Measurements from ENCODE around the gene HMGCL.
A peak's percentile ranks its signal among the peaks of the same experiment; 100 is the strongest.
"Not testable (repeated sequence)": the region's sequence is repeated elsewhere in the genome, so short reads cannot be mapped to it uniquely, and the experiment has no call there.

HMGCL gene

GRCh38 chr1:23804183-23804835 lies 20.9 kb downstream of the HMGCL start:
- H3K9ac ChIP-seq (ENCODE audit: low read depth, low read length, poor library complexity, severe bottlenecking), result no peak overlapping the region
- no peak overlapping the region for H2AFZ ChIP-seq (ENCODE audit: low read length)

GRCh38 chr1:23803674-23804073 lies 21.6 kb downstream of the HMGCL start:
- H2AFZ ChIP-seq (ENCODE audit: low read length), result no peak overlapping the region
- no peaks in the 10 kb centered on the region for H3K9me2 ChIP-seq (replicated peaks; ENCODE audit: low read depth, low read length)
- H3K79me2 ChIP-seq (ENCODE audit: insufficient read depth, low read length), result no peaks in the 10 kb centered on the region; the same call in 1 of the 2 replicates
- no peaks in the 10 kb centered on the region for H3K36me3 ChIP-seq (ENCODE audit: insufficient read depth, low read length)
- no peaks in the 10 kb centered on the region for H3K27me3 ChIP-seq (ENCODE audit: insufficient read depth, low read length, poor library complexity, severe bottlenecking)
- H3K4me3 ChIP-seq (ENCODE audit: low read length, poor library complexity, severe bottlenecking), result no peak overlapping the region
- H3K9ac ChIP-seq (ENCODE audit: low read depth, low read length, poor library complexity, severe bottlenecking), result no peak overlapping the region
- peaks cover 21% of the 10 kb centered on the region for H3K4me1 ChIP-seq (ENCODE audit: insufficient read depth, low read length, poor library complexity, severe bottlenecking)
- H3K4me2 ChIP-seq (ENCODE audit: low read depth, low read length, poor library complexity, severe bottlenecking), result no peak overlapping the region
- H4K20me1 ChIP-seq (ENCODE audit: insufficient read depth, low read length, poor library complexity, severe bottlenecking), result peaks cover 9% of the 10 kb centered on the region
- TF ChIP-seq CTCF (conservative IDR thresholded peaks at IDR 0.05; ENCODE audit: low read length) (no peak), EZH2phosphoT487 (IDR thresholded peaks at IDR 0.05; ENCODE audit: borderline replicate concordance) (no peak)
- no peaks in the 10 kb centered on the region for H3K9me3 ChIP-seq (ENCODE audit: insufficient read depth, low read depth, low read length)
- no peaks in the 10 kb centered on the region for H3F3A ChIP-seq (ENCODE audit: low read depth)

More at GRCh38 chr1:23804183-23804835, 20.9 kb downstream of the HMGCL start:
- peaks cover 9% of the 10 kb centered on the region for H4K20me1 ChIP-seq (ENCODE audit: insufficient read depth, low read length, poor library complexity, severe bottlenecking)
- H3K27me3 ChIP-seq (ENCODE audit: insufficient read depth, low read length, poor library complexity, severe bottlenecking), result no peaks in the 10 kb centered on the region
- H3K79me2 ChIP-seq (ENCODE audit: insufficient read depth, low read length), result no peaks in the 10 kb centered on the region; the same call in 1 of the 2 replicates
- no peaks in the 10 kb centered on the region for H3K36me3 ChIP-seq (ENCODE audit: insufficient read depth, low read length)
- no peak overlapping the region for H3K4me2 ChIP-seq (ENCODE audit: low read depth, low read length, poor library complexity, severe bottlenecking)
- H3K9me3 ChIP-seq (ENCODE audit: insufficient read depth, low read depth, low read length), result no peaks in the 10 kb centered on the region
- peak; percentile 37; the same call in 1 of the 2 replicates for TF ChIP-seq CTCF (conservative IDR thresholded peaks at IDR 0.05; ENCODE audit: low read length)
- no peak for TF ChIP-seq EZH2phosphoT487 (IDR thresholded peaks at IDR 0.05; ENCODE audit: borderline replicate concordance)
- no peaks in the 10 kb centered on the region for H3F3A ChIP-seq (ENCODE audit: low read depth)
- H3K4me3 ChIP-seq (ENCODE audit: low read length, poor library complexity, severe bottlenecking), result no peak overlapping the region
- no peaks in the 10 kb centered on the region for H3K9me2 ChIP-seq (replicated peaks; ENCODE audit: low read depth, low read length)
- peaks cover 21% of the 10 kb centered on the region for H3K4me1 ChIP-seq (ENCODE audit: insufficient read depth, low read length, poor library complexity, severe bottlenecking)

GRCh38 chr1:23802809-23803342 lies 22.4 kb downstream of the HMGCL start:
- H4K20me1 ChIP-seq (ENCODE audit: insufficient read depth, low read length, poor library complexity, severe bottlenecking); H3K4me3 ChIP-seq (ENCODE audit: low read length, poor library complexity, severe bottlenecking); H3K9me2 ChIP-seq (replicated peaks; ENCODE audit: low read depth, low read length); H3K27me3 ChIP-seq (ENCODE audit: insufficient read depth, low read length, poor library complexity, severe bottlenecking); H3K9ac ChIP-seq (ENCODE audit: low read depth, low read length, poor library complexity, severe bottlenecking); H3K79me2 ChIP-seq (ENCODE audit: insufficient read depth, low read length); H3K9me3 ChIP-seq (ENCODE audit: insufficient read depth, low read depth, low read length); H3K4me2 ChIP-seq (ENCODE audit: low read depth, low read length, poor library complexity, severe bottlenecking); H3F3A ChIP-seq (ENCODE audit: low read depth); H3K36me3 ChIP-seq (ENCODE audit: insufficient read depth, low read length); H2AFZ ChIP-seq (ENCODE audit: low read length): not testable (repeated sequence)
- H3K4me1 ChIP-seq (ENCODE audit: insufficient read depth, low read length, poor library complexity, severe bottlenecking), result peaks cover 19% of the 10 kb centered on the region
